Erythroblast (primary cell): Measurements from ENCODE around the gene PDGFB.

Experiments
- GATA1 ChIP-seq: IDR thresholded peaks from 2 replicates; pipeline ENCODE4 v1.6.1; 2011; ENCODE audit warnings: low read depth, mild to moderate bottlenecking, control low read depth, low read length, moderate library complexity
- POLR2A ChIP-seq: IDR thresholded peaks from 2 replicates; pipeline ENCODE4 v1.6.1; 2011; ENCODE audit warnings: mild to moderate bottlenecking, low read length

- TF ChIP-seq POLR2A (no peak), GATA1 (no peak)
These were observed 666 bp downstream of the PDGFB start for GRCh38 chr22:39244136-39244495.
